Ovary (tissue), 3 donors: ENCODE measurements around the gene DOCK1.

Source experiments
- CTCF ChIP-seq, 3 donors: fragments of 450-650 bp in 2 of 3; fragments of 200-600 bp in 1 of 3; IDR thresholded peaks; one replicate each; pipeline versions ENCODE4 v1.5.1 to v1.8.0; 2016 to 2022; ENCODE audit warnings: antibody characterized with exemption in 3 of 3, mild to moderate bottlenecking in 1 of 3
- POLR2A ChIP-seq: fragments of 450-650 bp; IDR thresholded peaks from one replicate; pipeline ENCODE4 v1.6.1; 2017; ENCODE audit warnings: antibody characterized with exemption, mild to moderate bottlenecking, moderate library complexity
- donor health status: DM: no; HTN: no; CAD: no.

- TF ChIP-seq CTCF (IDR thresholded peaks at IDR 0.05) (no peak), POLR2A (no peak)
These were observed 51.5 kb downstream of the DOCK1 start for GRCh38 chr10:126956712-126957108.
